LoVo (cell line): ENCODE data around the gene ARSK.

Source experiments
- DNase-seq: peaks from one replicate; pipeline ENCODE4 v3.0.0-alpha.2; 2016; ENCODE audit warnings: low spot score

The ARSK gene

DNA sequence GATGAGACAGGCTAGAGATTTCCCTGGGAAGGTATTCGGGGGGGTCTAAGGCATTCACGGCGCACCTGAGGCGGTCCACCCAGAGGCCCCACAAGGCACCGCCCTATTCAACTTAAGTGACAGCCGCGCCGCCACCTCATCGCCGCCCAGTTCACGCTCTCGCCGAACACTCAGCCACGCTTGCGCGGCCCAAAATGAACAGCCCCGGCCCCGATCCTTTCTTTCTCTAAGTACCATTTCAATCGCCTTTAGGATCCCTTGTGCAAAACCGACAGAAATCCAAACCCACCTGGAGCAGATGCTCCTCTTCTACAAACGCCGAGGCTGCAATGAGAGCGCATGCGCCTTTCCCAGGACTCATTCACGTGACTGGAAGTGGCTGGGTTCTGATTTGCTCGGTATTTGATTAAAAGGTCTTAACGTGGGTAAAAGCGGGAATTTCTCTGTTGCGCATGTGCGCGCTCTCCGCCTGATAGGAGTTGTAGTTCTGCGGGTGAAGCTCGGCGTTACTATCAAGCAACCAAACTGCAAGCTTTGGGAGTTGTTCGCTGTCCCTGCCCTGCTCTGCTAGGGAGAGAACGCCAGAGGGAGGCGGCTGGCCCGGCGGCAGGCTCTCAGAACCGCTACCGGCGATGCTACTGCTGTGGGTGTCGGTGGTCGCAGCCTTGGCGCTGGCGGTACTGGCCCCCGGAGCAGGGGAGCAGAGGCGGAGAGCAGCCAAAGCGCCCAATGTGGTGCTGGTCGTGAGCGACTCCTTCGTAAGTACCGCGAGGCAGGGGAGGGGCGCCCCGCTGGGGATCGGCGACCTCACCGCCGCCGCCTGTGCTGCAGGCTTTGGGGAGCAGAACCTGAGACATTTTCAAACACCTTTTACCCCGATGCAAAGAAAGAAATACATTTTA, at the start of gene ARSK, which contains the start of gene SKIC3:
Gene ARSK (plus strand): TSS at position 455 of the 902 bp plus-strand sequence. CDS start 178 bp downstream, at position 633.
Gene SKIC3 (minus strand): TSS at position 331 of the 902 bp plus-strand sequence. CDS start 7,827 bp downstream, outside the sequence.
- DNase-seq: peak; percentile 99

DNA sequence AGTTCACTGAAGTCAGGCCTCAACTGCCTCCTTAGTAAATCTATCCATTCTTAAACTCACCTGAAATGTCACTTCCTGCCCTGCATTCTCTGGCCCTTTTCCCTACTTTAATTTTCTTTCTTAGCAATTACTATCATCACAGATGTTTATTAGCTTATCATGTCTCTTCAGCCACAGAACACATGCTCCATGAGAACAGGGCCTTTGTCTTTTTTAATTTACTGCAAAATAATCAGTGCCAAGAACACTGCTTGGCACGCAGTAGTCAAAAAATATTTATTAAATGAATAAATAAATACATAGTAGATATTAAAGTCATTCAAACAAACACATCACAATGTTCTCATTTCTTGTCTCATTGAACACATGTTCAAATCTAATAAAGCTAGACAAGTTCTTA, 46.4 kb upstream of the ARSK start:
- DNase-seq: no peak

- no peak for DNase-seq
These were observed 43.3 kb upstream of the ARSK start for GRCh38 chr5:95511606-95512005.

GRCh38 chr5:95518417-95518816, 36.5 kb upstream of the ARSK start:
- no peak for DNase-seq

DNA sequence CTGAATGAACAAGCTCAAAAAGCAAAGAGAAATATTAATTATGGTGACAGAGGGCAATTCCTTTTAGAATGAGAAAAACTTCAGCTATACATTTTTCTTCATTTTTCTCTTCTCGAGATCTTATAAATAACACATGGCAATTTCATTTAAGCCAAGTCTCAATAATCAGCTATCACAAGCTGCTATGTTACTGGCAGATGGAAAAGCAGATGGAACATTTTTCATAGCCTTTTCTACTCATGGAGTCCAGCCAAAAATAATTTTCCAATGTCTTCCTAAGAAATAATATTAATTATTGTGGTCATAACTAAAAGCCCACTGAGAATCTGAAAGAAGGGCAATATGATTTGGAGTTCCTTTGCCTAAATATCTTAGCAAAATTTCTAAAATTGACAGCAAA, 35.8 kb upstream of the ARSK start:
- no peak for DNase-seq

DNA sequence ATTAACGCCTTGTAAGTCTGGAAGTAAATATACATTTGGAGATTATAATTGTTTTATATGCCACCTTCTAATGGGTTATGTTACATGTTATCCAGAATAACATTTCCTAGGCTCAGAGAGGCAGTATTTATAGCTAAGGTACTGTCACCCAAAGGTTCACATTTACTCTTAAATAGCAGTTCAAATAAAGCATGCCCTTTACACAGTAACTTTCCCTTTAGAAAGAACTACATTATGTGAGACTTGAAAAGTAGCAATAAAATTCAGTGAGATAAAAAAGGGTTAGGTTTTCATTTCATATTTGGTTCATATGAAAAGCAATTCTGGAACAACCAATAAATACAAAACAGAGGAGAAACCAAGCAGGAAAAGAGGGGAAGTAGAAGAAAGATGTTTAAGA, 35.2 kb upstream of the ARSK start:
- DNase-seq: no peak

GRCh38 chr5:95520206-95520605, 34.7 kb upstream of the ARSK start:
- DNase-seq: no peak

- DNase-seq: no peak
These were observed 30.5 kb upstream of the ARSK start for GRCh38 chr5:95524423-95524822.

GRCh38 chr5:95526871-95527270, 28.0 kb upstream of the ARSK start:
- DNase-seq: no peak

DNA sequence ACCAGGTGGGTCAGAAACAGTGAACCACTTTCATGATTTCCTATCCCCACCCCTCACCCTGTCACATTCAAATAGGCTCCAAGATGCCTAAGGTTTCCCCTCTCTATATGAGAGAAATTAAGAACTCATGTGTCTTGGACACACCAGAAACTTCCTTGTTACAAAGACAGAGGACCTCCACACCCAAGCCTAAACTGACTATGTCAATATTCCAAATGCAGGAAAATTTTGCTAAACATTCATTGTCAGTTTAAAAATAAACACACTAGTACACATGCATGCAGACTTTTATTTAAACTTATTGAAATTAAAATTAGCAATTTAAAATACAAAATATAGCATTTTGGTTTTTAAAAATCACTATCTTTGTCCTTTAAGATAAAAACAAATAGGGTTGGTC, 26.3 kb upstream of the ARSK start:
- DNase-seq: no peak

DNA sequence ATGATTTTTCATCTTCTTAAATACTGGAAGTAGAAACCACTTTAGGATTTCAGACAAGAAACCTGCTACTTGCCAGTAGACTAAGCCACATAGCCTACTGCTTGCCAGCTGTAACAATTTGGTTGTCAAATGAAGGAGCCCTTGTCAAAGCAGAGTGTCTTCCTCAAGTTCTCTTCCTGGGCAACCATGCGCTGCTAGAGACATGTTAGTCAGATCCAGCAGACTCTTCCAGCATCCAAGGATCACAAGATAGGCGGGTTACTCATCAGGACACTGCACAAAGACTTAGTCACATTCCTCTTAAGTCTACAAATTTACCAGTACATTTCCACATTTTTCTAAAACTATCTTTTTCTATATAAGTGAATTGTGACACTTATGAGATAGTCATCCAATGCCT, 24.5 kb upstream of the ARSK start:
- no peak for DNase-seq

DNA sequence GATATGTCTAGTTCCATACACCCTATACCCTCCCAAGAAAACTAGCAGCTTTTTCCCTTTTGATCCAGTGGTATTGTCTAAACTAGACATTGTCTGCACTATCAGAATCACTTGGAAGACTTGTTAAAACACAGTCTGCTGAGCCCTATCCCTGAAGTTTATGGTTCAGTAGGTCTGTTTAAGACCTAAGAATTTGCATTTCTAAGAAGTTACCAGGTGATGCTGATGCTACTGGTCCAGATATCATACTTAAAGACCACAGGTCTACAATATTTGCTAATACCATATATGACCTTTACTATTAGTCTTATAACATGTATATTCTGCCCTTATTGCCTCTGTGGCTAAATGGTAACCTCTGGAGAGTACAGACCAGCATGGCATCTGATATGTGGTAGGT, 23.4 kb upstream of the ARSK start:
- DNase-seq: no peak

GRCh38 chr5:95532415-95532814, 22.5 kb upstream of the ARSK start:
- DNase-seq: no peak

DNA sequence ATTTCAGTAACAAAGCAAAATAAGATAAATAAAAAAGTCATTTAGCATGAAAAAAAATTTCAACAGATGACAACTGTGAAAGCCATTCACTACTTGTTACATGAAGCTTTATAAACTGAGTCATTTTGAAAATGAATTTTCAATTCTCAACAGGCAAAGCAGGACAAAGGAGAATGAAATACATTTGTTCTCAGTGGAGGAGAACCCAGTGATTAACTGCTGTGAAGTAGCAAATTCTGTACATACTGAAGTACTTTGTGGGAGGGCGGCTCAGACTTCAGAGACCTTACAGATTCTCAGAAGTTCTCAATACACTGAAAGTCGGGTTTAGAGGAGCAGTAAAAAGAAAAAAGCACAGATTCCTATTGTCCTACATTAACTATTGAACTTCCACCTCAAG, 21.8 kb upstream of the ARSK start:
- no peak for DNase-seq

DNA sequence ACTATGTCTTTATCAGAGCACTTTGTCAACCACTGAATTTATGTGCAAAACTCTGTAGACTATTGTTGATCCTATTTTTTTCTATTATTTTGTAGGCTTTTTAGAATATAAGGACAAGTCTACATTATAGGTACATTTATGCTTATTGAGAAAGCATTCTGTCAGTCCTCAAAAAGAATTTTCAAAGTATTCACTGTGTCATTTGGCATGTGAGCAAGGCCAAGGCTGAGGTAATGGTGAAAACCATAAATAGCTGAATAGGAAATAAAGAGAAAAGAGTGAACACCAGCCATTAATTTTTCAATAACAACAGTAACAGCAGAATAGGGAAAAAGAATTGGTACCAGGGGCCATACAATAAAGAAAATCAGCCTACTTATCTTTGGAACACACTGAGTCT, 21.1 kb upstream of the ARSK start:
- no peak for DNase-seq

DNA sequence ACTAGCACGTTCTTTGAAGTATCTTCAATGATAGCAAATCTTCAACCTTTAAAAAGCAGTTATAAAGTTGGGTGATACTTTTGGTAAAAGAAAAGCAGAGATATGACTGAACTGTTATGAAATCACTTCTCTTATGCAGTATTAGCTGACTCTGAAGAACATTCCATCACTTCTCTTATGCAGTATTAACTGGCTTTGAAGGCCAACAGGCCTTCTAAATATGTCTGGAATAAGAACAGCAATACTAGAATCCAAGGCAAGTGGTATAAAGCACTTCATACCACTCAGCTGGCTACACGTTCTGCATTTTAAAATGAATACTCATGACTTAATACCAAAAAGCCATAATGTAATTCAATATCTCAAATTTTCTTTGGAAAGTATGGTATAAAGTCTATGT, 17.4 kb upstream of the ARSK start:
- no peak for DNase-seq

DNA sequence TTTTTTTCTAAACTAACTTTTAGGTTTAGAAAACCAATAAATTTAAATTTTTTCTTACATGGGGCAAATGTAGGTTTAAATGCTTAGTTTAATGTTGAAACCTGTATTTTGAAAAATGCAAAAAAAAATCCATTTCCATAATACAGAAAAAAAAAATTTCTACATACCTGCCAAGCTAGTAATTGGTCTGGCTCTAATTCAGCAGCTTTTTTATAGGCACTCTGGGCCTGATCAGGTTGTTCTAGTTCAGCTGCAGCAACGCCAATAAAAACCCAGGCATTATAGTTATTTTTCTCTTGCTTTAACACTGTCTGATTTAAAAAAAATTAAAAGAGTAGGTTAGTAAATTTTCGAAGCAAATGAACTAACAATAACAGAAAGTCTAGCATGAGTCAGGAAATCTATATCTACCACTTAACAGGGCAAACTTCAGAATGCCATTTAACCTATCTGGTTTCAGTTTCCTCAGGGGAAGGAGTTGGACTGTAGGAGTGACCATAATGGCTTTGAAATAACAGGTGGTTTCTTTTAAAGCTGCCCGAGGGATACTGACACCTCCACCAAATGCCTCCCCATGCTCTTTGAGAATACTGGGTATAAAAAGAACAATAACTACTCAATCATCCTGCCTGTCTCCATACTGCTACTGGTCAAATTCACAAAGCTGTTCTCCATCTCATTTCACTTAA, 11.7 kb upstream of the ARSK start:
- no peak for DNase-seq

GRCh38 chr5:95549030-95549429, 5.9 kb upstream of the ARSK start:
- no peak for DNase-seq

DNA sequence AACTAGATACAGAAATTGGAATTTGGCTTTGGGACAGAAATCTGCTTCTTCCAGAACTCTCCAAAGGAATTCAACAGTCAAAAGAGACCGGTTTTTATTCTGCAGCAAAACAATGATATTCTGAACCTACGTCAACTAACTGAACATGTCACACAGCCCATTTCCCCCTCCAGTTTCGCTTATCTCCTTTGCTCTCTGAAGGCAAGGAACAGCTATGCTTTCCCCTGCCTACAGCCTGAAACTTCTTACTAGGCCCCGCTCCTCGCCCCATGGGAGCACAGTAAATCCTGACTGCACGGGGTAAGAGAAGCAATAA, 612 bp upstream of the ARSK start:
- no peak for DNase-seq

- no peak for DNase-seq
These were observed 652 bp downstream of the ARSK start for GRCh38 chr5:95555553-95555952.

DNA sequence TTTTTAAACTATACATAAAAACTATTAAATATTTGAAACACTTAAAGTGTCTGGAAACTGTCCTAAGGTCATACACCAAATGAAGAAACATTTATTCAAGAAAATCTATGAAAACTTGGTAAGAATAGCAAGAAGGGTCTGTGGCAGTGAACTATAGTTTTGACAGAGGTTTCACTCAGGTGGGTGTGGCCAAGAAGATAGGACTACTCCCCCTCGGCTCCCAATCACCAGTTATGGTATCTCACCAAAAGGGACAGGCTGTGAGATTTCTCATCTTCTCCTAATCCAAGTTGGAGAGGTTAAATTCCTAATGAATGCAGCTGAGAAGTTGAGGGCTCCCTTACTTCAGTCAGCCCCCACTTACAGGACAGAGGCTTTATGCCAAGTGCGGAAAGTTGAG, 2.9 kb downstream of the ARSK start:
- DNase-seq: no peak

GRCh38 chr5:95562282-95562681, 7.4 kb downstream of the ARSK start:
- no peak for DNase-seq

GRCh38 chr5:95563367-95563766, 8.5 kb downstream of the ARSK start:
- no peak for DNase-seq

- DNase-seq: no peak
These were observed 9.5 kb downstream of the ARSK start for GRCh38 chr5:95564450-95564849.
